Endothelial cell of hepatic sinusoid (primary cell): Measurements from ENCODE around the gene F5.

Experiments used
- in situ Hi-C: cut with HindIII; loops from 2 replicates; pipeline ENCODE4 v1.10.0; 2017; ENCODE audit warnings: low sequenced_read_pairs

F5 gene

DNA sequence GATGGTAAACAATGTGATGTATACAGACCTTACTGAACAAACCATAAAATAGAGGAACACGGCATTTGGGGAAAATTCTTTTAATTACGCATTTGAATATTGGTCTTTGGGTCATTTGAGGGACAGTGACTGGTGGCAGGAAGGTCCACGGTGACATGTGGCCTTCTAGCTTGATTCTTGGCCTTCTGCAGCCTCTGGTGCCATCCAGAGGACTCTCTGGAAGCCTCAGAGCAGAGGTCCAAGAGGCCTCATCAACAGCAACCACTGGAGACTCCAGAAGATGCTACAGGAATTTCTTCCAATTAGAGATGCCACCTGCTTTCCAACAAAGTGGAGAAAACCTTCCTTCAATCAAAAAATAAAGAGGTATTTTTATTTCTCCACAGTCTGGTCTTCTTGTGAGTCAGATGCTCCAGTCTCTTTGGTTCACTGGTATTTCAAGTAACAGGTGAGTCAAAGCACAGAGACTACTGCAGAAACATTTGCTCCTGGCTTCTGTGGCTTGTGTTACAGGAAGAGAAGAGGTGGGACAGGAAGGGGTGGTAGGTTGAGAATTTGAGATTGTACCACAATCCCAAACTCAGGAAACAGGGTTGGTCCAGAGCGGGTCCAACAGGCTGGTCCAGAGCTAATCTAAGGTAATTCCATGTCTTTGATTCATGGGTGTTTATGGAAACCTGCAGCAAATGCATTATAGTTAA lies 2.7 kb upstream of the F5 start:
- in situ Hi-C loops = no loop called here

DNA sequence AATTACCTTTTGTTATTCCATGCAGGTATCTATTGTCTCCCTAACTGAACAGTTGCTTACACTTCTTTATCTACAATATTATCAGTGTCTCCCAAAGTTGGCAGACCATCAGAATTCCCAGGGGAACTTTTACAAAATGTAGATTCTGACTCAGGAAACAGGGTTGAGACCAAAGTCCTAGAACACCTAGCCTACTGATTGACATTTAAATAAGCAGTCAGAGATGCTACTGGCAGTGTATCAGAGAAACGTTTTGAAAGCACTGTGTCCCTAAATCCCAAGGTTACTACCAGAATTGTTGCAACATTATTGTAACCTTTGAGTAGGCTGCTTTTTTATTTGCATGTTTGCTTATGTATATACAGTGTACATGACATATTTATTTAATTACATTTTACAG lies 1.8 kb upstream of the F5 start:
- in situ Hi-C loops = no loop called here

DNA sequence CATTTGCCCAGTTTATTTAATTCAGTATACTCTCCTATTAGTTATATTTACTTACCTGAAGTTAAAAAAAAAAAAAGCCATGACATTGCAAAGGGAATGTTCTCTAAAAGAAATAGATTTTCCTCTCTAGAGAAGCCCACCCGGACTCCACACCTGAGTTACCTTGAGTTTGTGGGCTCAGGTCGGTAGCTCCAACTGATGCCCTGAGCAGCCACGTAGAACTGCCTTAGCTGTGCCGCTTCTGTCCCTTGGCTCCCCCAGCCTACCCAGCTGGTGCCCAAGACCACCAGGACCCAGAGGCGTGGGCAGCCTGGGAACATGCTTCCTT lies 250 bp downstream of the F5 start:
- in situ Hi-C loops = no loop called here

DNA sequence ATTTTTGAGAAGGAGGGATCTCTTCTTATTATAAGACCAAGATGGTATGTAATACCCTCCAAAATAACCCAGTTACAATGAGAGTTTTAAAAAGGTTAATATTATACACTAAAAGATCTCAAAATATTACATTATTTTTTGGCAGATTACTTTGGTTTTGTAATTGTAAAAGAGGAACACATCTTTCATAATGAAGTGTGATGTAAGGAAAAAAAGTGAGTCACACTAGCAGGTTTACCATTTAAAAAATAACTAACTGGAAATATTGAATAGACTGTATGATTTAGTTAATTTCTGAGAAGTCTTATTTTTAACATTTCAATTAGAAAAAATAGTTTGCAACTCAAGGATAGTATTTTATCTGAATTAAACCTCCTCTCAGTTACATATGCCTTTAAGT lies 1.1 kb downstream of the F5 start:
- in situ Hi-C loops = no loop called here

DNA sequence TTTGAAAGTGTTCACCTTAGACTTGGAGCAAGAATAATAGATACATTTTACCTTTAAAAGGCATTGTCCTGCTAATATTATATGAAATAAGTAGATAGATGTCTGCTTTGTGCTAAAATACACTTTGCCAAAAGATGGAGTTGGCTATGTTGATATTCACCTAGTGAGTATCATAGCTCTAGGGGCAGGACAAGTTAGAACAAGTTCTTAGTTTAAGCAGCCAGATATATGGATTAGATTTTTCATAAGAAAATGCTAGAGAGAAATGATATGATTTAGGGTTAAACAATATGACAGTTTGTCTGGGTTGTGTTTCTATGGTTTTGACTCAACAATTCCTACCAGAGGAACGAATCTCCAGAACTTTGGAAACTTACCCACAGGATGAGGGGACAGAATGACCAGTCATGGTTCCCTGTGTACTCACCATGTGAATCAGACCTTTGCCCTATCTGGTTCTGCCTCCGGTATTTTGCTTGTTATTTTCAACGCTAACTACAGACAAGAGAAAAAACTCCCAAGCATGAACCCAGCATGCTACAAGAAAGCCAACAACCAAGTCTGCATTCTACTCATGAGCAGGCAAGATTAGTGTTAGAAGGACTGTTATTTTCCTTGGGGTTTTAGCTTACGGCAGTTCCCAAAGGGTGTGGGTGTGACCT lies 1.7 kb downstream of the F5 start:
- in situ Hi-C loops = no loop called here

DNA sequence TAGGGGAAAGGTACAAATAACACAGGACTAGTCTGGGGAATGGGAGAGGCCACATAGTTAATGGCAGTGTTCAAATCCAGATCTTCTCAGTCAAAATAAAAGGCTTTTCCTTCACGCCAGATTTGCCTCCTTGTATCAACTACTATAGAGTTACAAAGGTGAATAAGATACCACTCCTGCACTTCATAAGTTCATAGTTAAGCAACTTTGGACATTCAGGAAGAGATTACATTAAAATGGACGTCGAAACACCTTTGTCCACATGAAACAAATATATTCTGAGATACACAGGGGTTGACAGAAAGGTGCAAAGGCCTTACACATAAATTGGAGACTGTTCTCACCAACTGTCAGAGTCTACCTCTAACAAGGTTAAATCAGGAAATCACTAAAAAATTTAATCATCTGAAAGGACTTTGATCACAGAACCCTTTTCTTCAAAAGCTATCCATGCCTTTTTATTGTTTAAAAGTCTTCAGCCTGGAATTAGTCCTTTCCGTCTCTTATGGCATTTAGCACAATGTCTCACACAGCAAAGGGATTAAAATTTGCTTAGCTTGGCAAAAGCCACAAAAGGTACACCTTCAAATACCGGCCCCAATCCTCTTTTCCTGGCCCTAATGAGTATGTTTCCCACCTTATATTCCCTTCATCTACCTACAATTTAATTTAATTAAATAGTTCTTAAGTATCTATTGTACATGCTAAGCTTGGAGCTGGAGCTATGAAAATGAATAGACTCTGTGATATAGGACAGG lies 8.1 kb downstream of the F5 start:
- in situ Hi-C loops = no loop called here

DNA sequence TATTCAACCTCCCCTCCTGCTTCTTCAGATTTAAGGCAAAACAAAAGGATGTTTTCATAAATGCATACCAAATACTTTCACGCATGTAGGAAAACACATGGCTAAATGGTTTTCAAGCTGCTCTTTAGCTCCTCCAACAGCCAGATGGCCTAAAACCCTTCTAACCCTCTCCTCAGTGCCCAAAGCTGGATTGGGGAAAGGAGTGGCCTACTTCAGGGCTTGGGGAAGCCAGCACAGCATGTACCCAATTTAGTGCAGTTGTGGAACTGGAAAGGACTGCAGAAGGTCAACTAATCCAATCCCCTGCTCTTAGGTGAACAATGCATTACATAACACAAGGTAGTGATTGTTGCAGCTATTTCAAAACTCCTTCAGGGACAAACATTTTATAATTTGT lies 9.3 kb downstream of the F5 start:
- in situ Hi-C loops = no loop called here

DNA sequence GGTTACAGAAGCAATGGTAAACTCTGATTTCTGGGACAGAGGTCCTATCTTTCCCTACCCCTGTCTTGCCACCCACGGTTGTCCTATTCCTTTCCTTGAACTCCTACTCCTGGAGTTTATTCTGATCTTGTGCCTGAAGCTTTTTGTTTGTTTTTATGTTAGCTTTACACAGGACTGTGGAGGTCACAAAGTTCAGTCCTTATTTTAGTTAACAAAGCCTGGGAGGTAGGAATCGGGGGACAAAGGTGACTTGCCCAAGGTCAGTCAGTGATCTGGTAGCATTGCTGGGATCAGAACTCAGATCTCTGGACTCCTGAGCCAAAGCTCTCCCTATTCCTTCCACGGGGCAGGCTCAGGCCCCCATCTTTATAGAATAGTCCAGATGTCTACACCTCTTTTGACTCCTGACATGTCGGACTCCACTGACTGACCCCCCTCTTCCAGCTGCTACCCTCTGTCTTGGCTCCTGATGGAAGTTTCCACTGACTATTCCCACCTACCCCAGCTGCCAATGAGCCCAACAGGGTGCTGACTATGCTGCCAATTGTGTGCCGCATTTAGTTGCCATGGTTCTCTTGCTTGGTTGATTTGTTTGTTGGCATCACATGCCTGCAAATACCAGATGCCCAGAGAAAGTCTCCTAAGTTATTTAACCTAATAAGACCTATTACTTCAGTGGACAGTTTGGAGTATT lies 9.9 kb downstream of the F5 start:
- in situ Hi-C loops = no loop called here

DNA sequence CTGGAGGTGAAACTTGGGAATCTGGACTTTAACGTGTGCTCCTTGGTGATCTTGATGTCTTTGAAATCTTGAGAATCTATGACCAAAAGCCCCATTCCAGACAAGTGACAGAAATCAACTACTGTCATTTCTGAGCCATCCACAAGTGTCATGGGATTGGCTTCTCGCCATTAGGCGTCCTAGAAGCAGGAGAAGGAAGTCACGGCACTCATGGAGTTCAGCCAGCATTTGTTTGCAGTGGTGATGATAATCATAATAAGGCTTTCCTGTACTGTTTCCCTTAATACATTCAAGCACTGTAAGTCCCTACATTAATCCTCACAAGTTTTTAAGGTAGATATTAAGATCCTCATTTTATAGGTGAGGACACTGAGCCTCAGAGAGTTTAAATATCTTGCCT lies 11.9 kb downstream of the F5 start:
- in situ Hi-C loops = no loop called here

DNA sequence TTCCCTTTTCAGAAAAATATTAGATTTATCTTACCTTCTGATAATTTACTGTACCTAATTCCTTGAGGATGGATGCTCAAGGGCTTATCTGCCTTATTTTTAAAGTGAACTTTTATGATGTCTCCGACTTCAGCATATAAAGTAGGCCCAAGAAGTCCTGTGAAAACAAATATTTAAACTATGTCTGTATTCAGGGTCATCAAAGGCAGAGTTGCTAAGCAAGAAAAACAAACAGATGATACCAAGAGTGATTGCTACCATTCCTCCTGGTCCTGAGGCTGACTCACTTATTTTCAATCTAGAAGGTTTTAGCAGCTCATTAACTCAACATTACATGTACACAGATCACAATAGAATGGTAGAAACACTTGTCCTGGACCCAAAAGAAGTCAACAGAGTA lies 14.1 kb downstream of the F5 start:
- in situ Hi-C loops = no loop called here

DNA sequence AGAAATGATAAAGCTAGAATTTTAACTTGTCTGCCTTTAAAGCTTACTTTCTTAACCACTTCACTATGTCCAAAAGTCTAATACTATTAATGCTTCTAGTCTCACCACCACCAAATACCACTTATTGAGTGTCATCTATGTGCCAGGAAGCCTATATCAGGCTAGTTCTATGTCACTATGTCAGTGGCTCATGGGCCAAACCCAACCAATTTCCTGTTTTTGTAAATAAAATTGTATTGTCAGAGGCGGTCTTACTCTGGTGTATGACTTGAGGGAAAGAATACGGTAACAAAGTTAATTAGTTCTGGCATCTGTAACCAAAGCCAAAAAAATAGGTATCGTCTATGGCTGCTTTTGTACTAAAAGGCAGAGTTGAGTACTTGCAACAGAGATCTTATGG lies 14.8 kb downstream of the F5 start:
- in situ Hi-C loops = no loop called here

DNA sequence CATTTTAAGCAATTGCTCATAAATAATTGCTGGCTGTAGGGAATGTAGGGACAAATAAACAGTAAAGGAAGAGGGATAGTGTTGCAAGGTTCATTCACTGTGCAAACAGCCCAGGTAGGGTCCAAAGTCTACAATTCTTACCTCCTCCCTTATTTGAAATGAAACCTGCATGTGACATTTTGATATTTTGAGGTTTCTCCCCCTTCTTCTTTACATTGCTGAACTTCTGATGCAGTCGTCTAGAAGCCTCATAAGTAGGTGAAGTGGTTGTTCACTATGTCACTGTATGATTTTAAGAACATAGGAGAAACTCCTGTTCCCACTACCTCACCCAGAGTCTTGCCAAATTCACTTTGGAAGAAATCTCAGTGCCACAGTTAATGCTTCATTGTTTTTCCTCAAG lies 16.1 kb downstream of the F5 start:
- in situ Hi-C loops = no loop called here

DNA sequence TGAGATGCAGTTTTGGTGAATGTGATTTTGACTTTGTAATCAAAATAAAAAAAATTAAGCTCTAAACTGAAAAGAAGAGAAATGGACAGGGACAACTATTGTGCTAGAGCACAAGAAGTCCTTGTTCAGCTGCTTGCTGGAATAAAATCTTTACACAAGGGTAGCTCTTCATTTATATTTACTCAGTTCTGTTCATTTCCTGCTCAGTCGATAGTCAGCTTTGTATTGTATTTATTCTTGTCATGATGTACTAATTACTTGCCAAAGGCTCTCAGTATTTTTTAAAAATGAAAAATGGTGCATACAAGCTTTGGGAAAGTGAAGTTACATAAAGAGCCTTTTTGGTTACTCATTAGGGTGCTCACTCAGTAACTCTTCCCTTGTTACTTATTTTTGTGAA lies 17.8 kb downstream of the F5 start:
- in situ Hi-C loops = no loop called here

DNA sequence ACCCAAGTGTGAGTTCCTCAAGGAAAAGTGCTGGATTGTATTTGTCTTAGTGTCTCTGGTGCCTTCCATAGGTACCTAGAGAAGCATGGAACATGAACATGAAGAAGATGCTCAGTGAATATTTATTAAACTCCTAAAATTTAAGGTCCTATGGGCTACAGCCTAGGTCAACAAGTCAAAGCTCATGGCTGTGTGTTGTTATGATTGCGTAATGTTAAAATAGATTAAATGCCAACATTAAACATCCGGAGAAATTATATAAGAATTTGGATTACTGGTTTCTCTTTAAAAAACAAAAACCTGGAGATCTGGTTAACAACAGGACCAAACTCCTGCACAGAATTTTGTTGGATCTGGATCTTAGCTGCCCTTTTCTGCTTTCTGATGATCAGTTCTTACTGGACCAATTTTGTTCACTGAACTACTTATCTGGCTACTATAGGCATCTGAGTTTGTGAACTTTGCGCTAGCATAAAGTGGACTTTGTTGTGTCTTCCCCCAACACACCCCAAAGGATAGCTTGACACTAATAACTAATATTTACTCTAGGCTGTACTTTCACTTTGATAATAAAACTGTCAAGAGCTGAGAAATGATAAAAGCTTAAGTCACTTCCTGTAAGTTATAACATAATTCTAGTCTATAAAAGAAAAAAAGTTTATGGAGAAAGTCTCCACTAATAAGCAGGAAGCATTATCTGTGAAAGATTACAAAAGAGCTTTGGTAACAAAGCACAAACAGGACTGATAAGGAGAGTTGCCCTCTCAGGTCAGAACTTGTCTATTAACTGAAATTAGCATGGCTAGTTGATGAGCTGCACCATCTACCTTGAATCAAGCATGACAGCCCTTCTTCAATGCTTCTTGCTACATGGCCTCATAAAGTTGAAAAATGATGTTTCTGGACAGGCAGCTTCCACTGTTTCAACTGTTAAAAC lies 20.7 kb downstream of the F5 start:
- in situ Hi-C loops = no loop called here

DNA sequence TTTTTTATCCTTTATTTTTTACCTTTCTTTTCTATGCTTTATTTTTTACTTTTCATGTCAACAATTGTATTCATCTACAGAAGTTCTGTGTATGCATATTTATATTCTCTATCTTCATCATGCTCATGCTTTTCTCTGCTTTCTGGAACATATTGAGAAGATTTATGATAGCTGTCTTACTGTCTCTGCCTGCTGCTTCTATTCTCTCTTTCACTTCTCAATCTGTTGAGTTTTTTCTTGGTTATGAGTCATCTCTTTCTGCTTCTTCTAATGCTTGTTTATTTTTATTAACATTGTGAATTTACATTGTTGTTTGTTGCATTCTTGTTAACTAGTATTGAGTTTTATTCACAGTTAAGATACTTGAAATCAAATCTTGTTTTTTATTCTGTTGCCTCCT lies 22.6 kb downstream of the F5 start:
- in situ Hi-C loops = no loop called here

DNA sequence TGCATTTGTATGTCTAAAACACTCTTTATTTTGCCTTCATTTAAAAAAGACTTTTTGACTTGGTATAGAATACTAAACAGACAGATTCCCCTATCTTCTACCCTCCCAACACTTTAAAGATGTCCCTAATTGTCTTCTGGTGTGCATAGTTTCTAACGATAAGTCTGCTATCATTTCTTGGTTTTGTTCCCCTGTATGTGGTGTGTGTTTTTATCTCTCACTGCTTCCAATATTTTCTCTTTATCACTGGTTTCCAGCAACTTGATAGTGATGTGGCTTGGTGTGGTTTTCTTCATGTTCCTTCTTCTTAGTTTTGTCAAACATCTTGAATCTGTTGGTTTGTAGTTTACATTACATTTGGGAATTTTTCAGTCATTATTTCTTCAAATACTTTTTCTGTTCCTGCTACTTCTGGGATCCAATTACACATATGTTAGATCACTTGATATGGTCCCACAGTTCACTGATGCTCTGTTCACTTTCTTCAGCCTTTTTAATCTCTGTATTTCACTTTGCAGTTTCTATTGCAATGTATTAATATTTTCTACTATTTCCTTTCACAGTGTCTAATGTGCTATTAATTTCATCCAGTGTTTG lies 23.2 kb downstream of the F5 start:
- in situ Hi-C loops = no loop called here

DNA sequence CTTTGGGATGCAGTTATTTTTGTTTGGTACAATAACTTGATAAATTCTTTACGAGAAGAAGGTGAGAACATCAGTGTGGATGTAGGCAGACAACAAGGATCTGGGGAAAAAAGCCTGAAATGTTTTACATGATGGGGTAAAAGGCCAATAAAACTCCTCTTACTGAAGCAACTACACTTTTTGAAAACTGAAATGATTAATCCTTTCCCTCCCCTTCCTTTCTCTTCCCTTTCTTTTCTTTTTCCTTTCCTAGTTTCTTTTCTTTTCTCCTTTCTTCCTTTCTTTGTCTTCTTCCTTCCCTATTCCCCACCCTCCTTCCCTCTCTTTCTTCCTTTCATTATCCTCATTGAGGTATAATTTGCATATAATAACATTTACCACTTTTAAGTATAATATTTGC lies 24.6 kb downstream of the F5 start:
- in situ Hi-C loops = no loop called here

DNA sequence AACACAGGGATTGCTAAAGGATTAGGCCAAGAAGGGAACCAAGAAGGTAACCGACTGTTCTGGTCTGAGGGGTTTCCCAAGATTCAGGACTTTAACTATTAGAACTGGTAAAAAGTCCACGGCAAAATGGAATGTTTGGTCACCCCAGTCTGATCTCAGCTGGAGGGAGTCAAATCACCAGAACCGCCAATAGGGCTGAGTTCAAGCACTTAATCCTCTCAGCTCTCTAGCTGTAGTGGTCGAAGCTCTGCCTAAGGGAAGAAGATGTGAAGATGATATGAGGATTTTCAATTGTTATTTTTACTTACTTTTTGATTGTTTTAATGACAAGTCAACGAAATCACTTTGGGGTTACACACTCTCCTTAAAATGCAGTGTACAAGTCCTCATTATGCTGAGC lies 29.1 kb downstream of the F5 start:
- in situ Hi-C loops = no loop called here

DNA sequence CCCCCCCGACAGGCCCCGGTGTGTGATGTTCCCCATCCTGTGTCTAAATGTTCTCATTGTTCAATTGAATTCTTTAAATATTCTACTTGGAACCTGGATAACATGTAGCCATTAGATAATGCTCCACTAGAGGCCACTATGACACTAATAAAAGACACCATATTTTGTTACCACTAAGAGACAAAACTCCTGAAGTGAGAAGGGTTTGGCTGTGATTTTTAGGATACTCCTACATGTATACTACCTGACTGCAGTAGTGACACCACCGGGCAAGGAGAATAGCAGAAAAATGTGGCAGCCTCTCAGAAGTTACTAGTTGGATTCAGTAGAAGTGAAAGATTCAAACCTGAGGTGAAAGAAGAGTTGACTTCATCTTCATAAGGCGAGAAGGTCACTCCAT lies 36.0 kb downstream of the F5 start:
- in situ Hi-C loops = no loop called here

DNA sequence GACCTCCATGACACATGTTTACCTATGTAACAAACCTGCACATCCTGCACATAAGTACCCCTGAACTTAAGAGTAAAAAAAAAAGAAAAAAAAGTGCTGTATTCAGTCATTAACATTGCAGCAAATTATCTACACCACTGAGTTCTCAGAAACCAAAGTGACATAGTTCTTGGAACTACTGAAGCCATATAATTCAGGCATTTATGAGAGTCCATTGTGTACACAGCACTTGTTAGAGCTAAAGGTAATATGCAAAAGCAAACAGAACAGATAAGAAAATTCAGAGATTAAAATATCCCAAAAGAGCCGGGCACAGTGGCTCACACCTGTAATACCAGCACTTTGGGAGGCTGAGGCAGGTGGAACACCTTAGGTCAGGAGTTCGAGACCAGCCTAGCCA lies 38.0 kb downstream of the F5 start:
- in situ Hi-C loops = no loop called here
